ENCODE data around the gene SHISA7.

DNA sequence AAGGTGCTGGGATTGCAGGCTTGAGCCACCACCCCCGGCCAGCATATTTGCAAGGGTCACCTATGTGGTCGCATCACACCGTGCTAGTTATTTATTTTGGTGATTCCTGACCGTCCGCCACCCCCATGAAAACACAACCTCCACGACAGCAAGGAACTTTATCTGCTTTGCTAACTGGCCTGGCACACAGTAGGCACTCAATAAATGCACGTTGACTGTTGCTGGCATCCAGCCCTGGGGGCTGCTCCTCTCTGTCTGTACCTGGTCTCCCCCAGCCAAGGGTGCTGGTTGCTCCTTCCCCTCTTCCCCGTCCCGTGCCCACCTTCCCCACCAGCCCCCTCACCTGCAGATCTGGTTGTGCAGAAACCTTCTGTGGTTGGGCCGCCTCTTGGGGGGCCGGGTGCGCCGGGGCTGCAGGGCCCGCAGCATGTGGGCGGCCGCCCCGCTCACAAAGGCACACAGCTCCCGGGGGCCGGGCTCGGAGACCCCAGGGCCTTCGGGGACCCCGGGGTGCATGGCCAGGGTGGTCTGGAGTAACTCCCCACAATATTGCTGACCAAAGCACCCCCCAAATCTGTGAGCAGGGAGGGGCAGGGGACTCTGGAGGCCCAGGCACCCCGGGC is 21.1 kb upstream of the SHISA7 start:
- TF ChIP-seq KDM1A (IDR thresholded peaks at IDR 0.05; ENCODE audit: low read depth): no peak
- no peak for TF ChIP-seq CTCF (IDR thresholded peaks at IDR 0.05)
- no peak for TF ChIP-seq BHLHE40 (IDR thresholded peaks at IDR 0.05; ENCODE audit: low read depth, low read length)
- no peak for TF ChIP-seq CHD4 (IDR thresholded peaks at IDR 0.05; ENCODE audit: borderline replicate concordance)
- TF ChIP-seq RAD21 (conservative IDR thresholded peaks at IDR 0.05 in 1 of 2, IDR thresholded peaks at IDR 0.05 in 1 of 2): no peak
